Liver (tissue), 3 donors: ENCODE results near the gene ENOX1.

Experiments used
- CTCF ChIP-seq: fragments of 150-350 bp; IDR thresholded peaks from 2 replicates; pipeline ENCODE4 v1.5.1; 2017; ENCODE audit warnings: improper control_type of control experiment, low read depth, low read length; ENCODE audit not compliant: missing input control
- EGR1 ChIP-seq, 2 donors: IDR thresholded peaks; 2 replicates each; pipeline ENCODE4 v1.6.1; 2016 to 2018; ENCODE audit warnings: antibody characterized with exemption in 2 of 2, low read depth in 2 of 2
- GABPA ChIP-seq, 2 donors: IDR thresholded peaks in 1 of 2; conservative IDR thresholded peaks in 1 of 2; 2 replicates each; pipeline ENCODE4 v1.6.1; 2016; ENCODE audit warnings: antibody characterized with exemption in 2 of 2, mild to moderate bottlenecking in 1 of 2, moderate library complexity in 1 of 2
- HNF4A ChIP-seq, 2 donors: conservative IDR thresholded peaks; 2 replicates each; pipeline ENCODE4 v1.6.1; 2016; ENCODE audit warnings: antibody characterized with exemption in 2 of 2, mild to moderate bottlenecking in 2 of 2
- MAX ChIP-seq: IDR thresholded peaks from 2 replicates; pipeline ENCODE4 v1.6.1; 2016; ENCODE audit warnings: antibody characterized with exemption
- RAD21 ChIP-seq, 2 donors: IDR thresholded peaks; 2 replicates each; pipeline ENCODE4 v1.6.1; 2016; ENCODE audit warnings: antibody characterized with exemption in 2 of 2, mild to moderate bottlenecking in 2 of 2
- REST ChIP-seq: IDR thresholded peaks from 2 replicates; pipeline ENCODE4 v1.6.1; 2016; ENCODE audit warnings: antibody characterized with exemption, mild to moderate bottlenecking
- TAF1 ChIP-seq: conservative IDR thresholded peaks from 2 replicates; pipeline ENCODE4 v1.6.1; 2016; ENCODE audit warnings: antibody characterized with exemption, mild to moderate bottlenecking
- donor health status: healthy.
- donor health status: healthy.

- TF ChIP-seq RAD21 (IDR thresholded peaks at IDR 0.05), result no peak
- no peak for TF ChIP-seq CTCF
- TF ChIP-seq GABPA (IDR thresholded peaks at IDR 0.05 in 1 of 2, conservative IDR thresholded peaks at IDR 0.05 in 1 of 2), result no peak
- no peak for TF ChIP-seq EGR1 (IDR thresholded peaks at IDR 0.05; ENCODE audit: low read depth in 2 of 2)
- no peak for TF ChIP-seq MAX
- no peak for TF ChIP-seq TAF1
- TF ChIP-seq HNF4A (conservative IDR thresholded peaks at IDR 0.05), result no peak
- no peak for TF ChIP-seq REST
Observed at GRCh38 chr13:43647471-43647870, 139.3 kb downstream of the ENOX1 start.
